Natural killer cell (primary cell): ENCODE data around the gene CEP128. TPM values are rescaled to one million over a fixed set of nuclear protein-coding genes. Genes with fewer than 3 reads are reported as not detected.

Experiments
- ATAC-seq, 3 donors: fragments of 150-1000 bp in 2 of 3; fragments of 200-7000 bp in 1 of 3; cut with Tn5 transposase; 1 replicate in 1 of 3; 2 replicates in 2 of 3; pipeline ENCODE4 v1.10.0; 2021; ENCODE audit warnings: mild to moderate bottlenecking in 2 of 3, moderate library complexity in 2 of 3
- DNase-seq, 2 donors: peaks; one replicate each; pipeline versions ENCODE4 v3.0.0 to v3.0.0-alpha.2; 2013 to 2021; ENCODE audit warnings: mixed read lengths in 1 of 2
- H3K27ac ChIP-seq: one replicate; pipeline ENCODE4 v1.5.1; 2013; ENCODE audit warnings: mild to moderate bottlenecking, low read length
- H3K27me3 ChIP-seq: one replicate; pipeline ENCODE4 v1.6.1; 2013; ENCODE audit warnings: low read length; ENCODE audit not compliant: control insufficient read depth, insufficient read depth
- H3K36me3 ChIP-seq: one replicate; pipeline ENCODE4 v1.6.1; 2013; ENCODE audit warnings: low read length; ENCODE audit not compliant: control insufficient read depth, insufficient read depth
- H3K4me1 ChIP-seq: one replicate; pipeline ENCODE4 v1.6.1; 2013; ENCODE audit warnings: low read length; ENCODE audit not compliant: control insufficient read depth, insufficient read depth
- H3K4me3 ChIP-seq: one replicate; pipeline ENCODE4 v1.5.1; 2013; ENCODE audit warnings: low read length
- H3K9me3 ChIP-seq: one replicate; pipeline ENCODE4 v1.6.1; 2013; ENCODE audit warnings: low read length; ENCODE audit not compliant: control insufficient read depth, insufficient read depth
- H3K27ac Mint-ChIP-seq, 2 donors: one replicate each; pipeline ENCODE4 v1.8.0; 2022; ENCODE audit warnings: mild to moderate bottlenecking in 2 of 2, mixed read lengths in 2 of 2, moderate library complexity in 1 of 2
- H3K27me3 Mint-ChIP-seq, 2 donors: one replicate each; pipeline ENCODE4 v1.8.0; 2022; ENCODE audit warnings: low read depth in 2 of 2, mixed read lengths in 2 of 2
- H3K36me3 Mint-ChIP-seq: one replicate; pipeline ENCODE4 v1.8.0; 2022; ENCODE audit warnings: mixed read lengths
- H3K4me1 Mint-ChIP-seq, 2 donors: one replicate each; pipeline ENCODE4 v1.8.0; 2022; ENCODE audit warnings: mixed read lengths in 2 of 2
- H3K4me3 Mint-ChIP-seq: one replicate; pipeline ENCODE4 v1.8.0; 2022; ENCODE audit warnings: mild to moderate bottlenecking, moderate library complexity, mixed read lengths
- H3K9me3 Mint-ChIP-seq, 2 donors: one replicate each; pipeline ENCODE4 v1.8.0; 2022; ENCODE audit warnings: mixed read lengths in 2 of 2
- CTCF ChIP-seq: fragments of 200-600 bp; IDR thresholded peaks from one replicate; pipeline ENCODE4 v1.8.0; 2022; ENCODE audit warnings: antibody characterized with exemption
- WGBS: methylation state at CpG from one replicate; pipeline ENCODE4 v1.1.7; 2013; ENCODE audit warnings: missing lambda C conversion rate; ENCODE audit not compliant: insufficient coverage; 5-methylcytosine and 5-hydroxymethylcytosine counted together
- intact Hi-C: fragments of 100-400 bp; cut with micrococcal nuclease; formaldehyde crosslinking; loops from one replicate; pipeline ENCODE4 v1.14.2; 2022
- total RNA-seq, 4 donors: library from RNA; stranded (reverse); fragments of 120-200 nt in 1 of 4; gene quantifications; one replicate each; pipeline versions ENCODE4 v1.2.3 to v1.2.4, GENCODE V29; 2013 to 2022

The CEP128 gene
- total RNA-seq, 3 donors from 2014 or later (not counting 1 experiment from before 2014, with no cell fraction given), result 14.4 to 16.7 (median 15.6) TPM

DNA sequence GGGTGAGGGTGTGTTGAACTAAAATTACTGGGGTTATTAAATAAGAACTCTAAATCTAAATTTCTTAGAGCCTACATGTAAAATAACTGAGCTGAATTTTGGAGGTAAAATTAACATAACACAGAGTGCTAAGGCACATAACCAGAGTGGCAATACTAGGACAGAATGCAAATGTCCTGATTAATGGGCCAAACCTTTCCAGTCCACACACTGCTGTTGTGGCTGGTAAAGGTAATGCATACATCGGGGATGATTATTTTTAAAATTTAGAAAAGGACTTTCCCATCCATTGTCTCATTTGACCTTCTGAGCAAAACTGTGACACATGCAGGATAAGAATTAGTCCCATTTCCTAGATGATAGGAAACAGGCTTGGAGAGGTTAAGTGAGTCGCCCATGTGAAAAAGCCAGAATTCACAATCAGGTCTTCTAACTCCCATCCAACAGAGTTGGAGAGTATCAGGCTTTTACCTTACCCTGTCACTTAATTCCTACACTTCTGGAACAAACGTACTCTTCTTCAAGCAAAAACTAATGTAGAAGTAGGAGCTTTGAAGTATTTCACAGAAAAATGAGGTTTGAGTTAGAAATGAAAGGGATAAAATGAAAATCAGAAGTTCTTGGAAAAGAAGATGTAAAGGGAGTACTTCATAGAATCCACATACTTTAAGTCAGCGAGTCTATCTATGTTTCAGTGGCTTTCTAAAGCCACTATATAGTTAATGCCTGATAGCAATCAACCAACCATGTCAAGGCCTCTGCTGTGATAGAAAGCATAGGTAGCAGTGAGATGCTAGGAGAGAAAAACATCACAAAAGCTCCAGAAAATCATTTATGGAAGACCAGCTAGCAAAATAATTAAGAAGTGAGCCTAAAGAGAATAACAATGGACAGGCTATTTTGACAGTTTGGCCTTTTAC, 395.3 kb downstream of the CEP128 start:
- no peaks in the 10 kb centered on the region for H3K27me3 ChIP-seq
- no peak overlapping the region for H3K4me3 ChIP-seq
- Mint-ChIP-seq H3K4me1 (no peaks in the 10 kb centered on the region), H3K27ac (no peak overlapping the region), H3K4me3 (no peak overlapping the region), H3K36me3 (peaks cover 7% of the 10 kb centered on the region), H3K9me3 (peaks cover 5 to 6% of the 10 kb centered on the region in 2 donors), H3K27me3 (no peaks in the 10 kb centered on the region)
- H3K36me3 ChIP-seq, result no peaks in the 10 kb centered on the region
- no peaks in the 10 kb centered on the region for H3K9me3 ChIP-seq
- ATAC-seq, result no peak
- no peaks in the 10 kb centered on the region for H3K4me1 ChIP-seq
- WGBS, result 100% methylated on average over 2 of the region's 4 CpGs
- no peak for DNase-seq
- intact Hi-C loops, result no loop called here
- no peak for TF ChIP-seq CTCF
- H3K27ac ChIP-seq, result no peak overlapping the region

GRCh38 chr14:80544366-80544765, 397.2 kb downstream of the CEP128 start:
- H3K4me1 Mint-ChIP-seq, result no peaks in the 10 kb centered on the region
- no peak for TF ChIP-seq CTCF
- H3K36me3 Mint-ChIP-seq, result peaks cover 7% of the 10 kb centered on the region
- Histone ChIP-seq H3K36me3 (no peaks in the 10 kb centered on the region), H3K27ac (no peak overlapping the region), H3K9me3 (peaks cover 8% of the 10 kb centered on the region), H3K4me1 (no peaks in the 10 kb centered on the region), H3K4me3 (no peak overlapping the region), H3K27me3 (no peaks in the 10 kb centered on the region)
- intact Hi-C loops, result no loop called here
- H3K4me3 Mint-ChIP-seq, result no peak overlapping the region
- DNase-seq (no peak), ATAC-seq (no peak)
- H3K27me3 Mint-ChIP-seq, result no peaks in the 10 kb centered on the region
- peaks cover 5 to 10% of the 10 kb centered on the region in 2 donors for H3K9me3 Mint-ChIP-seq
- H3K27ac Mint-ChIP-seq, result no peak overlapping the region
- WGBS, result no CpG with 5 or more reads among the region's 2 CpGs

- Mint-ChIP-seq H3K27me3 (no peaks in the 10 kb centered on the region), H3K36me3 (peaks cover 7% of the 10 kb centered on the region), H3K27ac (no peak overlapping the region), H3K4me1 (no peaks in the 10 kb centered on the region), H3K9me3 (peaks cover 10 to 16% of the 10 kb centered on the region in 2 donors), H3K4me3 (no peak overlapping the region)
- Histone ChIP-seq H3K36me3 (no peaks in the 10 kb centered on the region), H3K4me1 (no peaks in the 10 kb centered on the region), H3K27me3 (no peaks in the 10 kb centered on the region), H3K9me3 (peaks cover 8% of the 10 kb centered on the region), H3K4me3 (no peak overlapping the region), H3K27ac (no peak overlapping the region)
- no peak for TF ChIP-seq CTCF
- 100% methylated on average over 2 of the region's 2 CpGs for WGBS
- ATAC-seq (no peak), DNase-seq (no peak)
- intact Hi-C loops, result no loop called here
Observed at GRCh38 chr14:80543211-80543610, 398.3 kb downstream of the CEP128 start.
